NB4 (cell line): ENCODE results near the gene GALNT9.

Experiments used
- CTCF ChIP-seq: IDR thresholded peaks from one replicate; pipeline ENCODE4 v1.5.1; 2012; ENCODE audit warnings: low read depth, low read length
- MAX ChIP-seq: IDR thresholded peaks from 2 replicates; pipeline ENCODE4 v1.6.1; 2011; ENCODE audit warnings: low read depth, low read length
- MYC ChIP-seq: IDR thresholded peaks from 2 replicates; pipeline ENCODE4 v1.6.1; 2011; ENCODE audit warnings: low read depth, low read length
- POLR2A ChIP-seq: IDR thresholded peaks from 2 replicates; pipeline ENCODE4 v1.6.1; 2011; ENCODE audit warnings: mild to moderate bottlenecking; ENCODE audit not compliant: insufficient read length; ENCODE audit errors: extremely low read depth

GRCh38 chr12:132296063-132296462 is 33.3 kb downstream of the GALNT9 start:
- no peak for TF ChIP-seq CTCF
- no peak for TF ChIP-seq MAX
- TF ChIP-seq POLR2A = no peak
- TF ChIP-seq MYC = no peak
